K562 (cell line): Measurements from ENCODE around the gene GGA2. TPM values are rescaled to one million over a fixed set of nuclear protein-coding genes. Genes with fewer than 3 reads are reported as not detected.

Experiments
- ARID4B ChIP-seq: sonication (generic); formaldehyde crosslinking; IDR thresholded peaks from 2 replicates; pipeline ENCODE4 v1.8.0; 2022; ENCODE audit warnings: mild to moderate bottlenecking, missing genetic modification reagents
- BRD9 ChIP-seq: fragments of 450-650 bp; IDR thresholded peaks from 2 replicates; pipeline ENCODE4 v1.6.1; 2018; ENCODE audit warnings: low read depth; ENCODE audit not compliant: partially characterized antibody
- FOS ChIP-seq: IDR thresholded peaks from 3 replicates; pipeline ENCODE4 v1.6.1; 2011; ENCODE audit not compliant: insufficient read length; ENCODE audit errors: extremely low read depth
- GABPB2 ChIP-seq: fragments of 250-450 bp; sonication (Bioruptor Pico); conservative IDR thresholded peaks from 2 replicates; pipeline ENCODE4 v1.5.1; 2021; ENCODE audit warnings: mild to moderate bottlenecking
- LARP7 ChIP-seq: fragments of 450-650 bp; IDR thresholded peaks from 2 replicates; pipeline ENCODE4 v1.6.1; 2016
- MEF2D ChIP-seq: conservative IDR thresholded peaks from 2 replicates; pipeline ENCODE4 v1.6.1; 2016; ENCODE audit warnings: low read depth, missing genetic modification characterization, missing compliant biosample characterization
- NBN ChIP-seq: fragments of 450-650 bp; IDR thresholded peaks from 2 replicates; pipeline ENCODE4 v1.6.1; 2016; ENCODE audit warnings: low read depth, mild to moderate bottlenecking
- PREB ChIP-seq: sonication (generic); formaldehyde crosslinking; IDR thresholded peaks from 2 replicates; pipeline ENCODE4 v1.8.1; 2023; ENCODE audit warnings: mild to moderate bottlenecking, missing genetic modification reagents
- ZBTB26 ChIP-seq: fragments of 450-650 bp; formaldehyde crosslinking; IDR thresholded peaks from 2 replicates; pipeline ENCODE4 v1.4.0; 2022; ENCODE audit warnings: missing genetic modification characterization
- ZBTB33 ChIP-seq: sonication (generic); formaldehyde crosslinking; IDR thresholded peaks from 2 replicates; pipeline ENCODE4 v1.8.1; 2023; ENCODE audit warnings: mild to moderate bottlenecking, missing genetic modification reagents
- ZNF224 ChIP-seq: sonication (generic); formaldehyde crosslinking; IDR thresholded peaks from 2 replicates; pipeline ENCODE4 v1.8.0; 2022; ENCODE audit warnings: mild to moderate bottlenecking, missing genetic modification reagents
- ZNF263 ChIP-seq: sonication (generic); formaldehyde crosslinking; IDR thresholded peaks from 2 replicates; pipeline ENCODE4 v1.8.0; 2022; ENCODE audit warnings: mild to moderate bottlenecking, missing genetic modification reagents, borderline replicate concordance
- ZNF551 ChIP-seq: fragments of 250-450 bp; sonication (Bioruptor Pico); IDR thresholded peaks from 2 replicates; pipeline ENCODE4 v1.5.0; 2021; ENCODE audit warnings: mild to moderate bottlenecking, moderate library complexity
- ZNF79 ChIP-seq: fragments of 250-450 bp; sonication (Bioruptor Pico); IDR thresholded peaks from 2 replicates; pipeline ENCODE4 v1.4.0; 2020; ENCODE audit warnings: low read depth, mild to moderate bottlenecking, moderate library complexity
- polyA plus RNA-seq, 8 experiments: library from polyadenylated mRNA; depleted of rRNA in 4 of 8; stranded (reverse) in 5 of 8; unstranded in 3 of 8; fragments of >200 nt; fragmentation: Nextera tagmentation in 2 of 8; fragmentation: Illumina TruSeq in 1 of 8; extraction: Ambion mirVana in 2 of 8; extraction: Trizol in 1 of 8; gene quantifications; 2 replicates each; pipeline versions ENCODE4 v1.2.1 to v1.2.3, GENCODE V29; 2011 to 2014; ENCODE audit warnings: inconsistent platforms in 1 of 8, missing spikeins in 1 of 8
- total RNA-seq, 7 experiments: library from RNA; depleted of rRNA in 6 of 7; stranded (reverse); fragments of >200 nt in 6 of 7; fragmentation: Illumina TruSeq in 2 of 7; extraction: Trizol in 2 of 7; gene quantifications; 2 replicates each; pipeline versions ENCODE4 v1.2.1 to v1.2.3, GENCODE V29; 2011 to 2021; ENCODE audit warnings: low replicate concordance in 1 of 7

Gene GGA2
- total and polyA plus RNA-seq, 9 of the 15 experiments (the other 6 are each of a cell fraction or from before 2014, with no cell fraction given): 11.9 to 133 (median 66.3) TPM

GRCh38 chr16:23556881-23557778, 46.8 kb upstream of the GGA2 start, which contains the start of the genes EARS2 and UBFD1 (continued):
- TF ChIP-seq PREB: no peak
- peak; percentile 5 for TF ChIP-seq FOS
- TF ChIP-seq ZNF551 (CRISPR knock-in tag): no peak
- TF ChIP-seq NBN: peak; percentile 61
- peak; percentile 39; the same call in 1 of the 2 replicates for TF ChIP-seq ZNF263
- TF ChIP-seq BRD9: peak; percentile 35
- TF ChIP-seq ZBTB26 (CRISPR knock-in tag): no peak
- TF ChIP-seq ZBTB33 (CRISPR knock-in tag): no peak
- TF ChIP-seq LARP7: 0 out of 2 replicates have a peak, but pooled peaks have one; percentile 21
- TF ChIP-seq GABPB2 (CRISPR knock-in tag): no peak
- TF ChIP-seq ARID4B (CRISPR knock-in tag): peak; percentile 98
- TF ChIP-seq MEF2D (tag): no peak
- TF ChIP-seq ZNF224 (CRISPR knock-in tag): no peak
- TF ChIP-seq ZNF79: no peak
